MG63 (cell line): ENCODE measurements around the gene AURKAIP1. TPM values are rescaled to one million over a fixed set of nuclear protein-coding genes. Genes with fewer than 3 reads are reported as not detected.
"Not testable (repeated sequence)": the region's sequence is repeated elsewhere in the genome, so short reads cannot be mapped to it uniquely, and the experiment has no call there.

Source experiments
- DNase-seq: peaks from one replicate; pipeline ENCODE4 v3.0.0-alpha.2; 2020
- H3K27me3 ChIP-seq: fragments of 250-450 bp; sonication (Bioruptor Pico); 2 replicates; pipeline ENCODE4 v1.5.1; 2020; ENCODE audit warnings: mild to moderate bottlenecking, moderate library complexity
- H3K36me3 ChIP-seq: fragments of 250-450 bp; sonication (Bioruptor Pico); 2 replicates; pipeline ENCODE4 v1.5.1; 2020; ENCODE audit warnings: mild to moderate bottlenecking, moderate library complexity
- H3K4me3 ChIP-seq: fragments of 250-450 bp; sonication (Bioruptor Pico); 2 replicates; pipeline ENCODE4 v1.5.1; 2020; ENCODE audit warnings: mild to moderate bottlenecking, moderate library complexity
- H3K9me3 ChIP-seq: fragments of 250-450 bp; sonication (Bioruptor Pico); 2 replicates; pipeline ENCODE4 v1.5.1; 2020; ENCODE audit warnings: mild to moderate bottlenecking, moderate library complexity
- total RNA-seq: library from RNA; depleted of rRNA; stranded (reverse); fragments of >200 nt; shearing (Covaris generic); gene quantifications from 2 replicates; pipeline ENCODE4 v1.2.3, GENCODE V29; 2014; ENCODE audit warnings: low replicate concordance

The AURKAIP1 gene
- total RNA-seq, 1 experiment from 2014 or later, result 226 TPM

- no peaks in the 10 kb centered on the region for H3K27me3 ChIP-seq
- no peak for DNase-seq
- H3K4me3 ChIP-seq, result no peak overlapping the region
- H3K9me3 ChIP-seq, result no peaks in the 10 kb centered on the region
- peaks cover 24% of the 10 kb centered on the region for H3K36me3 ChIP-seq
Measured at GRCh38 chr1:1411626-1412025, 36.6 kb upstream of the AURKAIP1 start.

- H3K9me3 ChIP-seq, DNase-seq, H3K27me3 ChIP-seq, H3K4me3 ChIP-seq: not testable (repeated sequence)
- peaks cover 36% of the 10 kb centered on the region for H3K36me3 ChIP-seq
Measured at GRCh38 chr1:1410238-1410637, 35.2 kb upstream of the AURKAIP1 start.

GRCh38 chr1:1407636-1408318, 32.8 kb upstream of the AURKAIP1 start:
- H3K27me3 ChIP-seq, result no peaks in the 10 kb centered on the region
- H3K36me3 ChIP-seq, result peaks cover 61% of the 10 kb centered on the region
- peak overlapping the region; percentile 100 for H3K4me3 ChIP-seq
- H3K9me3 ChIP-seq, result no peaks in the 10 kb centered on the region
- DNase-seq, result no peak

- H3K4me3 ChIP-seq, result peak within 1 kb of the TSS; percentile 100
- peak; percentile 93 for DNase-seq
- no peaks in the 10 kb centered on the region for H3K9me3 ChIP-seq
- H3K36me3 ChIP-seq, result peaks cover 68% of the 10 kb centered on the region
- no peaks in the 10 kb centered on the region for H3K27me3 ChIP-seq
Measured at GRCh38 chr1:1406821-1407635, 32.0 kb upstream of the AURKAIP1 start, which contains the start of gene MRPL20. TSS of gene MRPL20 (minus strand) at chr1:1407293. CDS start at chr1:1407217, 76 bp downstream.

GRCh38 chr1:1406101-1406820, 31.3 kb upstream of the AURKAIP1 start:
- Histone ChIP-seq H3K27me3 (no peaks in the 10 kb centered on the region), H3K4me3 (peak overlapping the region; percentile 100), H3K9me3 (no peaks in the 10 kb centered on the region), H3K36me3 (peaks cover 76% of the 10 kb centered on the region)
- DNase-seq, result no peak

GRCh38 chr1:1403653-1404052, 28.6 kb upstream of the AURKAIP1 start:
- DNase-seq, result no peak
- H3K4me3 ChIP-seq, result no peak overlapping the region
- peaks cover 78% of the 10 kb centered on the region for H3K36me3 ChIP-seq
- H3K9me3 ChIP-seq, result no peaks in the 10 kb centered on the region
- H3K27me3 ChIP-seq, result no peaks in the 10 kb centered on the region

- H3K4me3 ChIP-seq, H3K27me3 ChIP-seq, H3K9me3 ChIP-seq, DNase-seq: not testable (repeated sequence)
- H3K36me3 ChIP-seq, result peaks cover 77% of the 10 kb centered on the region
Measured at GRCh38 chr1:1402901-1403392, 27.9 kb upstream of the AURKAIP1 start.

GRCh38 chr1:1402072-1402900, 27.3 kb upstream of the AURKAIP1 start:
- peak; percentile 68 for DNase-seq
- Histone ChIP-seq H3K36me3 (peaks cover 83% of the 10 kb centered on the region), H3K9me3 (no peaks in the 10 kb centered on the region), H3K27me3 (no peaks in the 10 kb centered on the region), H3K4me3 (no peak overlapping the region)

GRCh38 chr1:1401457-1402010, 26.5 kb upstream of the AURKAIP1 start:
- peaks cover 86% of the 10 kb centered on the region for H3K36me3 ChIP-seq
- H3K27me3 ChIP-seq, result no peaks in the 10 kb centered on the region
- no peaks in the 10 kb centered on the region for H3K9me3 ChIP-seq
- no peak for DNase-seq
- H3K4me3 ChIP-seq, result no peak overlapping the region; the same call in 1 of the 2 replicates

- peaks cover 83% of the 10 kb centered on the region for H3K36me3 ChIP-seq
- DNase-seq, result no peak
- H3K9me3 ChIP-seq, result no peaks in the 10 kb centered on the region
- no peaks in the 10 kb centered on the region for H3K27me3 ChIP-seq
- H3K4me3 ChIP-seq, result peak overlapping the region; percentile 93
Measured at GRCh38 chr1:1400576-1401456, 25.8 kb upstream of the AURKAIP1 start.

GRCh38 chr1:1399872-1400575, 25.0 kb upstream of the AURKAIP1 start:
- no peak for DNase-seq
- H3K4me3 ChIP-seq, result peak overlapping the region; percentile 93
- peaks cover 83% of the 10 kb centered on the region for H3K36me3 ChIP-seq
- no peaks in the 10 kb centered on the region for H3K9me3 ChIP-seq
- no peaks in the 10 kb centered on the region for H3K27me3 ChIP-seq

- H3K9me3 ChIP-seq, result no peaks in the 10 kb centered on the region
- peaks cover 81% of the 10 kb centered on the region for H3K36me3 ChIP-seq
- H3K27me3 ChIP-seq, result no peaks in the 10 kb centered on the region
- peak; percentile 99 for DNase-seq
- peak within 1 kb of the TSS; percentile 93 for H3K4me3 ChIP-seq
Measured at GRCh38 chr1:1399187-1399871, 24.3 kb upstream of the AURKAIP1 start, which contains the start of gene CCNL2. TSS of gene CCNL2 (minus strand) at chr1:1399335. CDS start at chr1:1399306, 29 bp downstream.

GRCh38 chr1:1398677-1399186, 23.7 kb upstream of the AURKAIP1 start:
- DNase-seq, result no peak
- Histone ChIP-seq H3K4me3 (peak overlapping the region; percentile 93), H3K36me3 (peaks cover 81% of the 10 kb centered on the region), H3K9me3 (no peaks in the 10 kb centered on the region), H3K27me3 (no peaks in the 10 kb centered on the region)
